ENCODE results near the gene WDFY4. TPM values are rescaled to one million over a fixed set of nuclear protein-coding genes. Genes with fewer than 3 reads are reported as not detected.

The WDFY4 gene
- total RNA-seq, 1 donor, result 28.9 TPM

- Histone ChIP-seq H3K4me1 (ENCODE audit: insufficient read depth, low read length) (no peaks in the 10 kb centered on the region), H3K9me3 (ENCODE audit: low read depth, low read length) (no peaks in the 10 kb centered on the region), H3K4me3 (ENCODE audit: low read length) (no peak overlapping the region), H3K27me3 (ENCODE audit: insufficient read depth, low read length) (no peaks in the 10 kb centered on the region)
Observed at GRCh38 chr10:48817141-48817540, 132.5 kb downstream of the WDFY4 start.

- no peaks in the 10 kb centered on the region for H3K27me3 ChIP-seq (ENCODE audit: insufficient read depth, low read length)
- H3K4me3 ChIP-seq (ENCODE audit: low read length), result no peak overlapping the region
- no peaks in the 10 kb centered on the region for H3K4me1 ChIP-seq (ENCODE audit: insufficient read depth, low read length)
- no peaks in the 10 kb centered on the region for H3K9me3 ChIP-seq (ENCODE audit: low read depth, low read length)
Observed at GRCh38 chr10:48818081-48818480, 133.4 kb downstream of the WDFY4 start.

GRCh38 chr10:48818861-48819520 lies 134.3 kb downstream of the WDFY4 start:
- Histone ChIP-seq H3K4me1 (ENCODE audit: insufficient read depth, low read length) (no peaks in the 10 kb centered on the region), H3K27me3 (ENCODE audit: insufficient read depth, low read length) (no peaks in the 10 kb centered on the region), H3K4me3 (ENCODE audit: low read length) (no peak overlapping the region), H3K9me3 (ENCODE audit: low read depth, low read length) (no peaks in the 10 kb centered on the region)

DNA sequence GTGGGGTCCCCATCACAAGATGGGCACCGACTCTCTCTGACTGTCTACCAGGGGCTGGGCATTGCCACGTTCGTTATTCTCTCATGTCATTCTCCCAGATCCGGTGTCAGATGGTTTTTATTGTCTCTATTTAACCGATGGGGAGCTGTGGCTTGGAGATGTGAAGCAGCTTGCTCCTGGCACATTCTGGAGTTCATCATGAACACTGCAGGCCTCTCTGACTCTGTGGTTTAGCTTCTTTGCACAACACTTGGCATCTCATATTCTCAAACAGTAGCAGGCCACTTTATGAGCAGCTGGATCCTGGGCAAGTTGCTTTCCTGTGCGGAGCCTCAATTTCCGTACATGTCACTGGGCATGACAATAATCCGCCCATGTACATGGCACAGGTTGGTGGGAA lies 135.1 kb downstream of the WDFY4 start:
- Histone ChIP-seq H3K9me3 (ENCODE audit: low read depth, low read length) (no peaks in the 10 kb centered on the region), H3K27me3 (ENCODE audit: insufficient read depth, low read length) (no peaks in the 10 kb centered on the region), H3K4me1 (ENCODE audit: insufficient read depth, low read length) (no peaks in the 10 kb centered on the region), H3K4me3 (ENCODE audit: low read length) (no peak overlapping the region)

DNA sequence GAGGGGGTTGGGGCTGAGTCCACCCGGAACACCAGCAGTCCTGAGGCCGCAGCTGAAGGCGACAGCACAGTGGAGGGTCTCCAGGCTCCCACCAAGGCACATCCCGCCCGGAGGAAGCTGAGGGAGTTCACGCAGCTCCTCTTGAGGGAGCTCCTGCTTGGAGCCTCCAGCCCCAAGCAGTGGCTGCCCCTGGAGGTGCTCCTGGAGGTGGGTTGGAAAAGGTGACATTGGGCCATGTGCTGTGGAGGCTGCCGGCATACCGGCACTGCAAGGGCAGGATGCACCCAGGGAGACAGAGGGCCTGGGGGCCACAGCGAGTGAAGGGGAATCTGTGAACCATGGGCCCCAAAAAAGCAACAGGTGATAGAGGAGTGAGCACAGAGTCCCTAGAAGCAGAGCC lies 135.6 kb downstream of the WDFY4 start:
- Histone ChIP-seq H3K9me3 (ENCODE audit: low read depth, low read length) (no peaks in the 10 kb centered on the region), H3K4me3 (ENCODE audit: low read length) (no peak overlapping the region), H3K4me1 (ENCODE audit: insufficient read depth, low read length) (no peaks in the 10 kb centered on the region), H3K27me3 (ENCODE audit: insufficient read depth, low read length) (no peaks in the 10 kb centered on the region)

- H3K27me3 ChIP-seq (ENCODE audit: insufficient read depth, low read length), result no peaks in the 10 kb centered on the region
- no peaks in the 10 kb centered on the region for H3K9me3 ChIP-seq (ENCODE audit: low read depth, low read length)
- H3K4me3 ChIP-seq (ENCODE audit: low read length), result no peak overlapping the region
- H3K4me1 ChIP-seq (ENCODE audit: insufficient read depth, low read length), result no peaks in the 10 kb centered on the region
Observed at GRCh38 chr10:48820699-48821098, 136.0 kb downstream of the WDFY4 start.

- Histone ChIP-seq H3K4me3 (ENCODE audit: low read length) (no peak overlapping the region), H3K27me3 (ENCODE audit: insufficient read depth, low read length) (no peaks in the 10 kb centered on the region), H3K4me1 (ENCODE audit: insufficient read depth, low read length) (no peaks in the 10 kb centered on the region), H3K9me3 (ENCODE audit: low read depth, low read length) (no peaks in the 10 kb centered on the region)
Observed at GRCh38 chr10:48821111-48821510, 136.4 kb downstream of the WDFY4 start.

DNA sequence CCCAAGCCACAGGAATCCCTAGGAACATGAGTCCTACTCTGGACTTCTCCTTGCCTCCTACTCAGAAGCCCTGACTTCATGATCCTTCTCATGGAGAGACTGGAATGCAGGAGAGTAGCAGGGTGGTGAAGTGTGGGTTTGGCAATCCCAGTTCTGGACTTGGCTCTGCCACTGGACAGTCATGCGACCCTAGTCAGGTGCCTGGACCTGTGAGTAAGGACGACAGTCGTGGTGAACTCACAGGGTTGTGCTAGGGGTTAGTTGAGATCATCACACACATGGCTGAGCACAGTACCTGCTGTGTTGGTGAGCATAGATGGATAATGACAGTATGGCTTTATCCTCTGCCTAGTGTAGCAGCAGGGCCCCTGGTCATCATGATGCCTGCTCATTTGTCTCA lies 137.0 kb downstream of the WDFY4 start:
- H3K4me3 ChIP-seq (ENCODE audit: low read length), result no peak overlapping the region
- H3K9me3 ChIP-seq (ENCODE audit: low read depth, low read length), result no peaks in the 10 kb centered on the region
- no peaks in the 10 kb centered on the region for H3K4me1 ChIP-seq (ENCODE audit: insufficient read depth, low read length)
- H3K27me3 ChIP-seq (ENCODE audit: insufficient read depth, low read length), result no peaks in the 10 kb centered on the region

GRCh38 chr10:48833674-48834073 lies 149.0 kb downstream of the WDFY4 start:
- no peaks in the 10 kb centered on the region for H3K4me1 ChIP-seq (ENCODE audit: insufficient read depth, low read length)
- no peak overlapping the region for H3K4me3 ChIP-seq (ENCODE audit: low read length)
- H3K27me3 ChIP-seq (ENCODE audit: insufficient read depth, low read length), result no peaks in the 10 kb centered on the region
- H3K9me3 ChIP-seq (ENCODE audit: low read depth, low read length), result no peaks in the 10 kb centered on the region

- H3K4me1 ChIP-seq (ENCODE audit: insufficient read depth, low read length), result no peaks in the 10 kb centered on the region
- no peak overlapping the region for H3K4me3 ChIP-seq (ENCODE audit: low read length)
- no peaks in the 10 kb centered on the region for H3K9me3 ChIP-seq (ENCODE audit: low read depth, low read length)
- H3K27me3 ChIP-seq (ENCODE audit: insufficient read depth, low read length), result no peaks in the 10 kb centered on the region
Observed at GRCh38 chr10:48834189-48834965, 149.7 kb downstream of the WDFY4 start.

GRCh38 chr10:48835781-48836180 lies 151.1 kb downstream of the WDFY4 start:
- no peaks in the 10 kb centered on the region for H3K4me1 ChIP-seq (ENCODE audit: insufficient read depth, low read length)
- H3K27me3 ChIP-seq (ENCODE audit: insufficient read depth, low read length), result no peaks in the 10 kb centered on the region
- H3K9me3 ChIP-seq (ENCODE audit: low read depth, low read length), result no peaks in the 10 kb centered on the region
- no peak overlapping the region for H3K4me3 ChIP-seq (ENCODE audit: low read length)

GRCh38 chr10:48836605-48837004 lies 151.9 kb downstream of the WDFY4 start:
- H3K27me3 ChIP-seq (ENCODE audit: insufficient read depth, low read length), result no peaks in the 10 kb centered on the region
- no peaks in the 10 kb centered on the region for H3K4me1 ChIP-seq (ENCODE audit: insufficient read depth, low read length)
- H3K4me3 ChIP-seq (ENCODE audit: low read length), result no peak overlapping the region
- H3K9me3 ChIP-seq (ENCODE audit: low read depth, low read length), result no peaks in the 10 kb centered on the region

GRCh38 chr10:48838834-48839233 lies 154.2 kb downstream of the WDFY4 start:
- H3K9me3 ChIP-seq (ENCODE audit: low read depth, low read length), result no peaks in the 10 kb centered on the region

DNA sequence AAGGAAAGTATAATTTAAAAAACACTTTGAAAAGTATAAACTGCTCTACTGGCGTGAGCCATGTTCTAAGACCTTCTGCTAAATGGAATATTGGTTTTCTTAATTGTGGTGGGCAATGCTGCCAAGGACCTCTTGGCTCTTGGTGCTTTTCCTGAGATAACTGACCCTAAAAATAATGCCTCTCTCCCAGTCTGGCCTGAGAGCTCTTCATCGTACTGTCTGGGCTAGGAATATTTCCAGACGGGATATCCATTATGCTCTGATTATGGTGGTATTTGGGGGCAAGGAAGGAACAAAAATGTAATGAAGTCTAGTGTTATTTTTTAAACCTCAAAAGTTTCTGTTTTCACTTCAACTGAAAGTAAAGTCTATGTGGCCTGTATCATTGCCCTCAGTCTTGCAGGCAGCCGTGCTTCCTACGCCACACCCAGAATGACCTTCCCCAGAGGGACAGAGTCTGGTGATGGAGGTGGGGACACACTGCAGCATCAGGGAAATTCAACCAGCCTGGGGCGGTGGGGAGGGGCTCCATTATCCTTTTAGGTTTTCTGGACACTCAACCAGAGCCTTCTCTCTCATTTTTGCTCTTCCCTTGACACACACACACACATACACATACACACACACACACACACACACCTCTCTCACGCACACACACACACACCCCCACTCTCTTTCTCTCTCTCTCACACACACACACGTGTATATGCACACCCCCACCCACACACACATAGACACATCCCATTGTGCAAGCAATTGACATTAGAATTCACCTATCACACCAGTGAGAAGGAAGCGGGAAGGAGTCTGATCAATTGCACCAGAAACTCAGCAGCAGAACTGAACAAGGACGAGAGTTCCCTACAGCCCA lies 155.4 kb downstream of the WDFY4 start:
- Histone ChIP-seq H3K27me3 (ENCODE audit: insufficient read depth, low read length) (no peaks in the 10 kb centered on the region), H3K4me3 (ENCODE audit: low read length) (no peak overlapping the region), H3K9me3 (ENCODE audit: low read depth, low read length) (no peaks in the 10 kb centered on the region), H3K4me1 (ENCODE audit: insufficient read depth, low read length) (no peaks in the 10 kb centered on the region)

More at GRCh38 chr10:48838834-48839233, 154.2 kb downstream of the WDFY4 start:
- no peaks in the 10 kb centered on the region for H3K27me3 ChIP-seq (ENCODE audit: insufficient read depth, low read length)
- H3K4me3 ChIP-seq (ENCODE audit: low read length), result no peak overlapping the region
- no peaks in the 10 kb centered on the region for H3K4me1 ChIP-seq (ENCODE audit: insufficient read depth, low read length)

- Histone ChIP-seq H3K27me3 (ENCODE audit: insufficient read depth, low read length) (no peaks in the 10 kb centered on the region), H3K4me3 (ENCODE audit: low read length) (no peak overlapping the region), H3K4me1 (ENCODE audit: insufficient read depth, low read length) (no peaks in the 10 kb centered on the region), H3K9me3 (ENCODE audit: low read depth, low read length) (no peaks in the 10 kb centered on the region)
Observed at GRCh38 chr10:48842231-48842630, 157.6 kb downstream of the WDFY4 start.
